DMS153 treated with DMSO at 0.1 percent for 48 hours (cell line): Measurements from ENCODE around the gene KPNA3.

Experiments used
- DNase-seq: peaks from one replicate; lab custom pipeline; 2025; ENCODE audit not compliant: unreplicated experiment; lab: John Stamatoyannopoulos, UW

Gene KPNA3

DNA sequence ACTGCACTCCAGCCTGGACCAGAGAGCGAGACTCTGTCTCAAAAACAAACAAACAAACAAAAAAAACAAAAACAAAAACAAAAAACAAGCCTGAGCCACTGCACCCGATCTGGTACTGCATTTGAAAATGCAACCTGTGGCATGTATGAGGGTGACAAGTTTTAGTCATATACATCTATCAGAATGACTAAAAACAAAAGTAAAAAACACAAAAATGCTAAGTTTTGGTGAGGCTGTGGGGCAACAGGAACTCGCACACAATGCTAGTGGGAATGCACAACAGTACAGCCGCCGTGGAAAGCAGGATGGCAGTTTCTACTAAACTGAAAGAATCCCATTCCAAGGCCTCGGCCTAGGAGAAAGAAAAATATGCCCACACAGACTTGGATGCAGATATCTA lies 109.0 kb downstream of the KPNA3 start:
- DNase-seq = no peak

- DNase-seq = no peak
These were observed 110.5 kb downstream of the KPNA3 start for GRCh38 chr13:49681842-49682435.

DNA sequence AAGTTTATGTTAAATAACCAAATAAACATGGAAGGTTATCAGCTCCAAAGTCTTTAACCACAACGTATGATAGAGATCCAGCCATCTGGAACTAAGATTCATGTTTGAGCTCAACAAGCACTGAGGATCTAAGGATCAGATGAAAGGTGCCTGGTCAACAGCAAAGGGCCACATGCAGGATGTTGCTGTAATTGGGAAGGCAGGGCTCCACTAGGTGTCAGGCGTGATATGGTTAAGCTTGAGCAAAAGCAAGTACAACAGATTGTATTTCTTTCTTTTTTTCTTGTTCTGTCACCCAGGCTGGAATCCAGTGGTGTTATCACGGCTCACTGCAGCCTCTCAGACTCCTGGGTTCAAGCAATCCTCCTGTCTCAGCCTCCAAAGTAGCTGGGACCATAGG lies 113.2 kb downstream of the KPNA3 start:
- DNase-seq = no peak

DNA sequence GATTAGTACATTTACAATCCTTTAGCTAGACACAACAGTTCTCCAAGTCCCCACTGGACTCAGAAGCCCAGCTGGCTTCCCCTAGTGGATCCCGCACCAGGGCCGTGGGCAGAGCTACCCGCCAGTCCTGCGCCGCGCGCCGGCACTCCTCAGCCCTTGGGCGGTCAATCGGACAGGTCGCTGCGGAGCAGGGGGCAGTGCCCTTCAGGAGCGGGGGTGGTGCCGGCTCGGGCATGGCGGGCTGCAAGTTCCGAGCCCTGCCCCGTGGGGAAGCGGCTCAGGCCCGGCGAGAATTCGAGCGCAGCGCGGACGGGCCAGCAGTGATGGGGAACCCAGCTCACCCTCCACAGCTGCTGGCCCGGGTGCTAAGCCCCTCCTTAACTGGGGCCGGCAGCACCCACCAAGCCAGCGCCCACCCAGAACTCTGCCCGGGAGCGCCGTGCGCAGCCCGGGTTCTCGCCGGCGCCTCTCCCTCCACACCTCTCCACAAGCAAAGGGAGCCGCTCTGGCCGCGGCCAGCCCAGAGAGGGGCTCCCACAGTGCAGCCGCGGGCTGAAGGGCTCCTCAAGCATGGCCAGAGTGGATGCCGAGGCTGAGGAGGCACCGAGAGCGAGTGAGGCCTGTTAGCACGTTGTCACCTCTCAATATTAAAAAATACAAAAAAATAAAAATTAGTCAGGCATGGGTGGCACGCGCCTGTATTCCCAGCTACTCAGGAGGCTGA lies 114.1 kb downstream of the KPNA3 start:
- DNase-seq = no peak

- no peak for DNase-seq
These were observed 115.7 kb downstream of the KPNA3 start for GRCh38 chr13:49676581-49677298.

DNA sequence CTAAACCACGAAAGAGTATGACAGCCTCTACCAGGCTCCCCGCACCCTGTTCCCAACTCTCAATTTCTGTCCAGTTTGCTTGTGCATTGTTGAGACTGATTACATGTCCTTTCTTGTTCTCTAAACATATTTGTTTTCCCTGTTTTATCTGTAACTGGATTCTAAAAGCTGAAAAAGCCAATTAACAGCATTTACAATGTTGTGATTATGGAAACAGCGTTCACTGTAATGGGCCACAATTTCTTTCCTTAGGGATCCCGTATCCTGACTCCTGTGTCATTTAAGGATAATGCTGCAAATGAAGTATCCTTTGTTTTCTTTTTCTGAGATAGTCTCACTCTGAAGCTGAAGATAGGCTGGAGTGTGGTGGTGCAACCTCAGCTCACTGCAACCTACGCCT lies 121.7 kb downstream of the KPNA3 start:
- no peak for DNase-seq

DNA sequence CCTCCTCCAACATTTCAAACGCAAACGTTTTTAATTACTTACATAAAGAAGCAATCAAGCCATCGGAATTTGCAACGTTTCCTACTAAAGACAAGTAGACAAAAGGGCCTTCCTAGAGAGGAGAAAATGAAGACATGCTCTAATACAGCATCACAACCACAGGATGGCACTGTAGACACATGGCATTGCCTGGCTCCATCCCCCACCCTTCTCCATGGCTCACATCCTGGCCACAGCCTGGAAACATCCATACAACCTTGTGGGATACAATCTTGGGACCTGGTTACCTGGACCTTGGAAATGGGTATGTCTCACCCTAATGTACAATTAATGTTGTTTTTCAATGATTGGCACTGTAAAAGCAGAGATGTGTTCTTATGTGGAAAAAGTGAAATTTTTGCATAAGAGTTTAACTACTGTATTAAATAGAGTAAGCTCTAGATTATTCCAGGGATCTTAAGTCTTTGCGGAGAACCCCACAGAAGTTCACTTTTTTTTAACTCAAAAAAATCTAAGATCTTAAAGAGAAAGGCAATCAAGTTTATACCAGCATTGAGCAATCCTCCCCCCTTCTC lies 122.7 kb downstream of the KPNA3 start:
- DNase-seq = peak; percentile 43

- DNase-seq = no peak
These were observed 124.7 kb downstream of the KPNA3 start for GRCh38 chr13:49667773-49668172.

- no peak for DNase-seq
These were observed 127.9 kb downstream of the KPNA3 start for GRCh38 chr13:49664606-49665005.

DNA sequence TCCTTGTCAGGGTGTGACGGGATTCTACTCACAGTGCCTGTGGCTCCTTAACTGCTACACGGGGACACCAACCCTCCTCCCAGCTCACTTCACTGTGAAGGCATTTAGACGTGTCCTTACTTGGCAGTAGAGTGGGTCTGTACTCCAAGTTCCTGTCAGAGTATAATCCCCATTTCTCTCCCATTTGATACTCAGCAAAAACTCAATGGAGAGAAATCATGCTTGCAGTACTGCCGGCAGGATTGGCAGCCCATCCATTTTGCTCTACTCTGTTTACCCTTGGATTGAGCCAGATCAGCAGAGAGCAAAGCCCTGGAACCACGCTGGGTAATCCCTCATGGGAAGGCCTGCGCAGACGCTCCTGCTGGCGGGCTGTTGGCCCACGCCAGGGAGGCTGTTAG lies 135.2 kb downstream of the KPNA3 start:
- no peak for DNase-seq

DNA sequence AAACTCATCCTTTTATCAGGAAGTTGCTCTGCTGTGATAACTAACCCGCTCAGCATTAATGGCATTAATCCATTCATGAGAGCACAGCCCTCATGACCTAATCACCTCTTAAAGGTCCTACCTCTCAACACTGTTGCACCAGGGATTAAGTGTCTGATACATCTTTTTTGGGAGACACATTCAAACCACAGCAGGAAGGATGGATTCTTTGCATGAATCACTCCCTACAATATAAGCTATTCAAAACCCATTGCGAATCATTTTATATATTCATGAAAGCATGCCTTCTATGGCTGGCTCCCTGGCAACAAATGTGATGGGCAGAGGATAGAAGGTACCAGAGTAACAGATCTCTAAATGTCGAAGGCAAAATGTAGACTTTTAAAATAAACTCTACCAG lies 136.6 kb downstream of the KPNA3 start:
- no peak for DNase-seq

DNA sequence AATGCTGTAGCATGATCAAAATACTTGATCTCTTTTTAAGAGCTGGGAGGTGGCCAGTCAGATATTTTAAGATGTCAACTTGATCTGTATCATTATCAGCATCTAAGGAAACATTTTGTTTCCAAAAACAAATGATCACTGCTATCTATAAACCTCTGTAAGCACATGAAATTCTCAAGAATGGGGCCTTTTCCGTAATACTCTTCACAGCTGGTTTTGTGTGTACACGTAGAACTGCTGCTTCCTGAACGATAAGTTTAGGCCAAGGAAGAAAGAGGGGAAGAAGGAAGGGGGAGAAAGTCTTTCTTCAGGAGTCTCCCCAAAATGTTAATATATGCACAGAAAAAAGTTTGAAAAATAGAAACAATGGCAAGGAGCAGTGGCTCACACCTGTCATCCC lies 138.5 kb downstream of the KPNA3 start:
- no peak for DNase-seq

DNA sequence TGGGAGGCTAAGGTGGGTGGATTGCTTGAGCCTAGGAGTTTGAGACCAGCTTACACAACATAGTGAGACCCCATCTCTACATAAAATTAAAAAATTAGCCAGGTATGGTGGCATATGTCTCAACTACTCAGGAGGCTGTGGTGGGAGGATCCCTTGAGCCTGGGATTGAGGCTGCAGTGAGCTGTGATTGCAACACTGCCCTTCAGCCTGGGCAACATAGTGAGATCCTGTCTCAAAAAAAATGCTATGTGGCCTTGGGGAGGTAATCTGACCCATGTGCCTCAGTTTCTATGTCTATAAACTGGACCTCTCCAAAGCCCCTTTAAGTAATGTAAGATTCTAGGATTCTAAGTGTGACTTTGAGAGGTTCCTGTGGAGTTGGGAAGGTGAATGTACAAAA lies 139.0 kb downstream of the KPNA3 start:
- DNase-seq = no peak

DNA sequence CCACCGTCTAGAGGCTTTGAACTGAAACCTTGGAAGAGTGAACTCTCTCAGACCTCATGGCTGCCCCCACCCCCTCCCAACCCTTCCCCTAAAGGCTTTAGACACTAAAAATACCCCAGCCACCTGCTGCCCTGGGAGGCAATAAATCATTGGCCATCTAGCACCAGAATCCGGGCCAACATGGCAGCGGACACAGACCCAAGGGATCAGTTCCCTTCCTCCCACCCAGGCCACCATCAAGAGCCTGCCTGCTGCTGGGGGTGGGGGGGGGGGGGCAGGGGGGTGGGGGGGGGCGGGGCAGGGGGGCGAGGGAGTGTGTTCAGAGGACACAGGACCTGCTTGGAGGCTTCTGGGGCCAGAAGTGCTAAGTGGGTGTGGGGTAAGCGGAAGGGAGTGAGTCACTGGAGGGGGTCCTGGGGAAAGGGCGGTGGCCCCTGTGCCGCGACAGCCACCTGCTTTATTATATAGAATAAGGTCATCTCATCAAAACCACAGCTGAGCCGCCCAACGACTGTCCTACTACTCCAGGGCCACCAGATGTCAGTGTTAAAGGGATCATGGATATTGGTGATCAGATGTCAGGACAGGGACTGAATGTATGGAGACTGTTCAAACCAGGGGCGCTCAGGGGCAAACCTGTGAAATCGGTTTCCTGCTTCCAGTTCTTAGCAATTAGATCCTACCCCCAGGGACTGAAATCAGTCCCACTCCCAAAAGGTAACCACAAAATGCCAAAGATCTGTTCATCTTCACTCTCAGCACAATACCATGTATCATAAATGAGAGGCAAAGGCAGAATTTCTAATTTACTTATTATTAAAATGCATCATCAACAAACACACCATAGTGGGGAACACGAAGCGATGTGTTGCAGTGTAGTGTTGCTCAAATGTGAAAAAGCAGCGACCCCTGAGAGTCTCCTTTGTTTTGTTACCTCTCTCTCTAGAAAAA lies 139.9 kb downstream of the KPNA3 start:
- peak; percentile 58 for DNase-seq

- no peak for DNase-seq
These were observed 140.7 kb downstream of the KPNA3 start for GRCh38 chr13:49651570-49652354.

GRCh38 chr13:49649963-49650312 lies 142.5 kb downstream of the KPNA3 start:
- DNase-seq = no peak
